ENCODE measurements around the gene SHLD1. TPM values are rescaled to one million over a fixed set of nuclear protein-coding genes. Genes with fewer than 3 reads are reported as not detected.

Gene SHLD1
- total RNA-seq, 1 donor from 2014 or later: 10.0 TPM

DNA sequence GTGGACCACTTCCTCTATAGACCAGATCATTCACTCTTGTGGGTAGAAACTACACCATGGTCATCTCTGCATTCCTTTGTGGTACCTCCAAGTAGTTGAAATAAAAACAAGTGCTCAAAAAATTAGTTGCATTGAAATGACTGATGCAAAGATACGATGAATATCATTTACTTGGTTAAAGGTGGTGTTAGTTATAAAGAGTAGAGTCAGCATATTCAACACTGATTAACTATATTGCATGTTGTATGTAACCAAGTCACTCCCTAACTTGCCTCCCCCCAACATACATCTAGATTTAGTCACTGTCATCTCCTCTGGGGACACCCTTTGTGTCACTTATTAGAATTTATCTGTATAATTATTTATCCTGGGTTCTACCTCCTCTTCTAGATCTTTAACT lies 77.7 kb downstream of the SHLD1 start:
- Mint-ChIP-seq H3K27ac (no peak overlapping the region), H3K27me3 (ENCODE audit: low read depth) (no peaks in the 10 kb centered on the region), H3K36me3 (no peaks in the 10 kb centered on the region), H3K4me3 (no peak overlapping the region), H3K9me3 (no peaks in the 10 kb centered on the region), H3K4me1 (peaks cover 11% of the 10 kb centered on the region)
- TF ChIP-seq, protein P1, sequence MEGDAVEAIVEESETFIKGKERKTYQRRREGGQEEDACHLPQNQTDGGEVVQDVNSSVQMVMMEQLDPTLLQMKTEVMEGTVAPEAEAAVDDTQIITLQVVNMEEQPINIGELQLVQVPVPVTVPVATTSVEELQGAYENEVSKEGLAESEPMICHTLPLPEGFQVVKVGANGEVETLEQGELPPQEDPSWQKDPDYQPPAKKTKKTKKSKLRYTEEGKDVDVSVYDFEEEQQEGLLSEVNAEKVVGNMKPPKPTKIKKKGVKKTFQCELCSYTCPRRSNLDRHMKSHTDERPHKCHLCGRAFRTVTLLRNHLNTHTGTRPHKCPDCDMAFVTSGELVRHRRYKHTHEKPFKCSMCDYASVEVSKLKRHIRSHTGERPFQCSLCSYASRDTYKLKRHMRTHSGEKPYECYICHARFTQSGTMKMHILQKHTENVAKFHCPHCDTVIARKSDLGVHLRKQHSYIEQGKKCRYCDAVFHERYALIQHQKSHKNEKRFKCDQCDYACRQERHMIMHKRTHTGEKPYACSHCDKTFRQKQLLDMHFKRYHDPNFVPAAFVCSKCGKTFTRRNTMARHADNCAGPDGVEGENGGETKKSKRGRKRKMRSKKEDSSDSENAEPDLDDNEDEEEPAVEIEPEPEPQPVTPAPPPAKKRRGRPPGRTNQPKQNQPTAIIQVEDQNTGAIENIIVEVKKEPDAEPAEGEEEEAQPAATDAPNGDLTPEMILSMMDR (IDR thresholded peaks at IDR 0.05; ENCODE audit: unreplicated experiment): no peak
- DNase-seq (ENCODE audit: low spot score in 2 of 2, unreplicated experiment in 2 of 2): no peak

DNA sequence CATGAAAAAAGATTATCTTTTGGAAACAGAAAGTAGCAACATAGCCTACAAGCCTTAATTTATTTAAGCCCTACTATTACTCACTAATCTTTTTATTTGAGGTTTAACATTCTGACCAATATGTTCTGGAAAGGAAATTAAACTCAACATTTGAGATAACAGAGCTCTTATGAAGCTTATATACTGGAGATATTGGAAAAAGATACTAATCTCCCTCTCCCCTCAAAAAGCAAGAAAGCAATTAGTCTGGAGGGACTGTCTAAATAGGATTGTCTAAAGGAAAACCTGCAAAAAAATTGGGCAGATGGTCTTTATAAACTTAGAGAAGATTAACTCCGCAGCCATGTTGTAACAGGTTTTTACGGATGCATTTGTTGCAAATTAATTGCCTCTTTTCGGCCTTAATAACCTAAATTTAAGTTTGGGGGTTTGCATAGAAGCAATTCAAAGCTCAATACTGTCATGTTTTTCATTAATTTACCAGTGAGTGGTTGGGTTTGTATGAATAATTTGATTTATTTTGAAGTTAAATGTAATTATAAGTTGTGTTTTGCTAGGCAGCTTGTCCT lies 79.1 kb downstream of the SHLD1 start:
- Mint-ChIP-seq H3K4me3 (no peak overlapping the region), H3K27me3 (ENCODE audit: low read depth) (no peaks in the 10 kb centered on the region), H3K27ac (no peak overlapping the region), H3K4me1 (peaks cover 4% of the 10 kb centered on the region), H3K9me3 (peaks cover 3% of the 10 kb centered on the region), H3K36me3 (peaks cover 3% of the 10 kb centered on the region)
- TF ChIP-seq, protein P1 (IDR thresholded peaks at IDR 0.05; ENCODE audit: unreplicated experiment): no peak
- no peak for DNase-seq (ENCODE audit: low spot score in 2 of 2, unreplicated experiment in 2 of 2)

DNA sequence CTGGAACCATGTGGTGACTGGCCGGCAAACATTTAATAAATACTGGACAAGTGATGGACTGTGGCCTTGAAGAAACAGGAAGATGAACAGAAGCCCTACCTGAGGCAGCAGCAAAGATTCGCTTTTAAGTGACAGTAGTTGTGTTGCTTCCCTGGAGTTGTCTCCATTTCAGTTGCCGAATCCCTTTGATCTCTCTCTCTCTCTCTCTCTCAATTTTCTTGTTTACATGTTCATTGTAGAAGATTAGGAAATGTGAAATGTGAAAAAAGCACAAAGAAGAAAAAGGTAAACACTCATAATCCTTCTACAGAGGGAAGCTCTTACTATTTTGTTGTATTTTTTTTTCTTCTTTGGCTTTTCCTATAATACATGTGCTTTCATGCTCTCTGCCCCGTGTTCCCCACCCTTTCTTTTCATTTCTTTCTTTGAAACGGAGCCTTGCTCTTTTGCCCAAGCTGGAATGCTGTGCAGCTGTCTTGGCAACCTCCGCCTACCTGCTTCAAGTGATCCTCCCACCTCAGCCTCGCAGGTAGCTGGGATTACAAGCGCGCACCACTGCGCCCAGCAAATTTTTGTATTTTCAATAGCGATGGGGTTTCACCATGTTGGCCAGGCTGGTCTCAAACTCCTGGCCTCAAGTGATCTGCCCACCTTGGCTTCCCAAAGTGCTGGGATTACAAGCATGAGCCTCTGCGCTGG lies 81.5 kb downstream of the SHLD1 start:
- H3K4me1 Mint-ChIP-seq: peaks cover 21% of the 10 kb centered on the region
- TF ChIP-seq, protein P1 (IDR thresholded peaks at IDR 0.05; ENCODE audit: unreplicated experiment): no peak

DNA sequence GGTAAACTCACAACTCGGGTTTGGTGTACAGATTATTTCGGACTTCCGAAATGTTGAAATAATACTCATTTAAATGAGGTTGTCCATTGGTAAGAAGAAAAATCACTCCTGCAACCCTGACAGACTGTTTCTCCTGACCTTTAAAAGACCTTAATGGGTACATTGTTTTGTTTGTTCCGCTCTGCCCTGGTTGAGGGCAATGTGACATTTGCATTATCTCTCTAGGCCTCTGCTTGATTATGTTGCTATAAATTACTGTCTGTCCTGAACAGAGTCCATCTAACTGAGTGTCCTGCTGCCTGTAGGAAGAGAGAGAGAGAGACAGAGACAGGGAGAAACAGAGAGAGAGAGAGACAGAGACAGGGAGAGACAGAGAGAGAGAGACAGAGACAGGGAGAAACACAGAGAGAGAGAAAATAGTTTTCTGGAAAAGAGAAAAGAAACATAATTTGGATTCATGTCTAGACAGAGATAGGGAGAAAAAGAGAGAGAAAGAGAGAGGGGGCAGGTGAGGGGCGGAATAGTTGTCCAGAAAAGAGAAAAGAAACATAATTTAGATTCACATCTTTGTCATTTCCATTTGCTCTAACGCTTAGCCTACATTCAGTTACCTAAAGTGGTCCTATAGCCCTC lies 83.2 kb downstream of the SHLD1 start:
- Mint-ChIP-seq H3K4me3 (no peak overlapping the region), H3K27ac (peak overlapping the region; percentile 14)
- DNase-seq (ENCODE audit: low spot score in 2 of 2, unreplicated experiment in 2 of 2): no peak

More for the DNA sequence above, 81.5 kb downstream of the SHLD1 start:
- Mint-ChIP-seq H3K36me3 (peaks cover 3% of the 10 kb centered on the region), H3K4me3 (no peak overlapping the region), H3K27me3 (ENCODE audit: low read depth) (no peaks in the 10 kb centered on the region), H3K27ac (no peak overlapping the region), H3K9me3 (peaks cover 3% of the 10 kb centered on the region)
- DNase-seq (ENCODE audit: low spot score in 2 of 2, unreplicated experiment in 2 of 2): no peak

DNA sequence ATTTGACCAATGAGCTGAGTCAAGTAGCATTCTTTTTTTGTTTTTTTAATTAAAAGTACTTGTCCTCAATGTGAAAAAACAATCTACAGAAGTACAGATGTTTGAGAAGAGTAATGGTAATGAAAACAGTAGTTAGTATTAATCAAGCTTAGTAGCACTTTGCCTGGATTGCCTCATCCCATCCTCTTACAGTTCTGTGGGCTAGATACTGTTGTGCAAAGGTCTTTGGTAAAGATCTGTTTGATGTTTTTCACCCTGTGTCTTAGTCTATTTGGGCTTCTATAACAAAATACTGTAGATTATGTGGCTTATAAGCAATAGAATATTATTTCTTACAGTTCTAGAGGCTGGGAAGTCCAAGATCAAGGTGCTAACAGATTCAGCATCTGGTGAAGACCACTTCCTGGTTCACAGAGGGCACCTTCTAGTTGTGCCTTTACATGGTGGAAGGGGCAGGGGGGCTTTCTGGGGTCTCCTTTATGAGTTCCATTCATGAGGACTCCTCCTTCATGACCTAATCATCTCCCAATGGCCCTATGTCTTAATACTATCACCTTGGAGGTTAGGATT lies 84.3 kb downstream of the SHLD1 start:
- Mint-ChIP-seq H3K36me3 (peaks cover 3% of the 10 kb centered on the region), H3K4me3 (no peak overlapping the region), H3K27me3 (ENCODE audit: low read depth) (no peaks in the 10 kb centered on the region), H3K27ac (no peak overlapping the region), H3K9me3 (peaks cover 3% of the 10 kb centered on the region), H3K4me1 (peaks cover 25% of the 10 kb centered on the region)
- TF ChIP-seq, protein P1 (IDR thresholded peaks at IDR 0.05; ENCODE audit: unreplicated experiment): no peak
- DNase-seq (ENCODE audit: low spot score in 2 of 2, unreplicated experiment in 2 of 2): no peak

More for the DNA sequence above, 83.2 kb downstream of the SHLD1 start:
- peaks cover 25% of the 10 kb centered on the region for H3K4me1 Mint-ChIP-seq
- no peaks in the 10 kb centered on the region for H3K27me3 Mint-ChIP-seq (ENCODE audit: low read depth)
- H3K36me3 Mint-ChIP-seq: peaks cover 3% of the 10 kb centered on the region
- H3K9me3 Mint-ChIP-seq: peaks cover 3% of the 10 kb centered on the region
- TF ChIP-seq, protein P1 (IDR thresholded peaks at IDR 0.05; ENCODE audit: unreplicated experiment): no peak

Data from mesothelial cell of epicardium (in vitro differentiated cells).